Transverse colon (tissue), 4 donors: ENCODE results near the gene ZDHHC7.

Experiments used
- CTCF ChIP-seq, 5 experiments: fragments of 200-600 bp in 3 of 5; fragments of 450-650 bp in 2 of 5; sonication (generic) in 3 of 5; IDR thresholded peaks; 1 replicate in 2 of 5; 2 replicates in 3 of 5; pipeline ENCODE4 v1.5.1; 2016 to 2017; ENCODE audit warnings: antibody characterized with exemption in 5 of 5, inconsistent platforms in 3 of 5, mild to moderate bottlenecking in 2 of 5, moderate library complexity in 1 of 5
- POLR2A ChIP-seq: fragments of 450-650 bp; IDR thresholded peaks from one replicate; pipeline ENCODE4 v1.6.1; 2016; ENCODE audit warnings: antibody characterized with exemption, mild to moderate bottlenecking, moderate library complexity
- POLR2AphosphoS5 ChIP-seq, 3 donors: sonication (generic); formaldehyde crosslinking; IDR thresholded peaks; one replicate each; pipeline ENCODE4 v1.6.1; 2016; ENCODE audit warnings: antibody characterized with exemption in 3 of 3

GRCh38 chr16:84931506-84931905 is 79.8 kb downstream of the ZDHHC7 start:
- TF ChIP-seq POLR2A (no peak), CTCF (IDR thresholded peaks at IDR 0.05) (no peak), POLR2AphosphoS5 (IDR thresholded peaks at IDR 0.05) (no peak)
